SIG-M5 treated with dmso at 0.1 percent for 504 hours (cell line): Measurements from ENCODE around the gene PHPT1.
"Not testable (repeated sequence)": the region's sequence is repeated elsewhere in the genome, so short reads cannot be mapped to it uniquely, and the experiment has no call there.

ENCODE experiments used
- DNase-seq: peaks from one replicate; lab custom pipeline; 2025; ENCODE audit not compliant: unreplicated experiment; lab: John Stamatoyannopoulos, UW

The PHPT1 gene

GRCh38 chr9:136849038-136849959, at the start of gene PHPT1:
Gene PHPT1 (plus strand): TSS chr9:136849409. CDS start chr9:136849431, 22 bp downstream.
- DNase-seq: peak; percentile 98

GRCh38 chr9:136799854-136800657, 49.2 kb upstream of the PHPT1 start:
- DNase-seq: peak; percentile 73

- no peak for DNase-seq
Measured at GRCh38 chr9:136802321-136802720, 46.9 kb upstream of the PHPT1 start.

GRCh38 chr9:136803009-136803550, 46.1 kb upstream of the PHPT1 start:
- not testable (repeated sequence) for DNase-seq

- no peak for DNase-seq
Measured at GRCh38 chr9:136803551-136804508, 45.4 kb upstream of the PHPT1 start.

GRCh38 chr9:136804509-136805206, 44.6 kb upstream of the PHPT1 start:
- peak; percentile 4 for DNase-seq

GRCh38 chr9:136805207-136805740, 43.9 kb upstream of the PHPT1 start:
- DNase-seq: no peak

- DNase-seq: no peak
Measured at GRCh38 chr9:136806067-136806466, 43.1 kb upstream of the PHPT1 start.

- DNase-seq: no peak
Measured at GRCh38 chr9:136806631-136807201, 42.5 kb upstream of the PHPT1 start.

- peak; percentile 82 for DNase-seq
Measured at GRCh38 chr9:136807281-136808074, 41.7 kb upstream of the PHPT1 start, which contains the start of gene RABL6. Gene RABL6 (plus strand): TSS chr9:136807948. CDS start chr9:136808197, 249 bp downstream.

- no peak for DNase-seq
Measured at GRCh38 chr9:136808075-136808805, 41.0 kb upstream of the PHPT1 start.

GRCh38 chr9:136808806-136809158, 40.4 kb upstream of the PHPT1 start:
- DNase-seq: peak; percentile 7

- DNase-seq: no peak
Measured at GRCh38 chr9:136814725-136815421, 34.3 kb upstream of the PHPT1 start.

GRCh38 chr9:136815422-136815782, 33.8 kb upstream of the PHPT1 start:
- no peak for DNase-seq

- no peak for DNase-seq
Measured at GRCh38 chr9:136820971-136821825, 28.0 kb upstream of the PHPT1 start.

GRCh38 chr9:136821826-136822544, 27.2 kb upstream of the PHPT1 start:
- no peak for DNase-seq
